ENCODE measurements around the gene SLC25A11.

- TF ChIP-seq GATA2 (IDR thresholded peaks at IDR 0.05; ENCODE audit: low read depth, low read length) (no peak), GATA3 (IDR thresholded peaks at IDR 0.05; ENCODE audit: low read depth, low read length) (no peak)
Observed at GRCh38 chr17:4970273-4970672, 30.4 kb upstream of the SLC25A11 start.
